Adrenal gland (tissue), 12 donors: Measurements from ENCODE around the gene C15orf61. TPM values are rescaled to one million over a fixed set of nuclear protein-coding genes. Genes with fewer than 3 reads are reported as not detected.

Experiments used
- DNase-seq, 7 donors: peaks; one replicate each; pipeline ENCODE4 v3.0.0-alpha.2; 2019 to 2020
- H3K27ac ChIP-seq, 5 donors: fragments of 200-600 bp; sonication (generic) in 4 of 5; 1 replicate in 3 of 5; 2 replicates in 2 of 5; pipeline versions ENCODE4 v1.5.1 to v1.8.0; 2016 to 2020; ENCODE audit warnings: mild to moderate bottlenecking in 1 of 5
- H3K27me3 ChIP-seq: fragments of 200-600 bp; 2 replicates; pipeline ENCODE4 v1.8.0; 2021
- H3K36me3 ChIP-seq, 2 donors: fragments of 200-600 bp; replicated peaks in 1 of 2; 1 replicate in 1 of 2; 2 replicates in 1 of 2; pipeline versions ENCODE4 v1.5.1 to v1.8.0; 2018 to 2022
- H3K4me1 ChIP-seq, 2 donors: fragments of 200-600 bp; replicated peaks in 1 of 2; 1 replicate in 1 of 2; 2 replicates in 1 of 2; pipeline versions ENCODE4 v1.5.1 to v1.8.0; 2018 to 2021
- H3K4me3 ChIP-seq, 4 donors: fragments of 200-600 bp; sonication (generic) in 3 of 4; one replicate each; pipeline ENCODE4 v1.5.1; 2016 to 2018
- H3K9me3 ChIP-seq, 3 donors: fragments of 200-600 bp; sonication (generic) in 1 of 3; replicated peaks in 1 of 3; 1 replicate in 2 of 3; 2 replicates in 1 of 3; pipeline versions ENCODE4 v1.5.1 to v1.8.0; 2016 to 2021
- CTCF ChIP-seq, 6 experiments: fragments of 450-650 bp in 4 of 6; fragments of 200-600 bp in 2 of 6; sonication (generic) in 1 of 6; IDR thresholded peaks; 1 replicate in 5 of 6; 2 replicates in 1 of 6; pipeline versions ENCODE4 v1.5.1 to v1.8.0; 2016 to 2021; ENCODE audit warnings: antibody characterized with exemption in 6 of 6, mild to moderate bottlenecking in 2 of 6, moderate library complexity in 1 of 6
- POLR2A ChIP-seq, 2 donors: fragments of 450-650 bp; IDR thresholded peaks; one replicate each; pipeline ENCODE4 v1.6.1; 2017; ENCODE audit warnings: antibody characterized with exemption in 2 of 2, mild to moderate bottlenecking in 2 of 2, moderate library complexity in 1 of 2
- WGBS, 4 donors: extraction: QIAGEN DNeasy Blood & Tissue Kit in 2 of 4; methylation state at CpG; one replicate each; pipeline versions ENCODE4 v1.1.5 to v1.1.7; 2013 to 2017; 5-methylcytosine and 5-hydroxymethylcytosine counted together
- intact Hi-C, 2 donors: fragments of 100-400 bp; cut with DNase I; formaldehyde crosslinking; loops; one replicate each; pipeline versions ENCODE4 v1.14.1 to v1.15.0; 2022 to 2023
- polyA plus RNA-seq, 3 donors: library from polyadenylated mRNA; stranded (reverse); fragments of 200-250 nt in 2 of 3; fragments of 350-450 nt in 1 of 3; fragmentation: Illumina TruSeq in 1 of 3; extraction: RNeasy Lipid Tissue Mini Kit (QIAGEN cat#74804) in 1 of 3; gene quantifications; one replicate each; pipeline ENCODE4 v1.2.3, GENCODE V29; 2013 to 2014
- total RNA-seq, 9 donors: library from RNA; depleted of rRNA in 4 of 9; stranded (reverse); fragments of >200 nt in 4 of 9; fragments of 120-200 nt in 1 of 9; fragmentation: NEBNext Ultra II Directional in 1 of 9; extraction: Animal tissue kit (Norgen Biotek cat#: 25700) in 1 of 9; gene quantifications; one replicate each; pipeline versions ENCODE4 v1.1.0 to v1.2.4, GENCODE V29; 2013 to 2023
- donor health status: healthy with polysubstance abuse.
- donor health status: Bipolar disorder and iron deficiency.
- donor health status: DM: yes; HTN: yes; CAD: no.
- donor health status: DM: no; HTN: no; CAD: no.
- donor health status: DM: no; HTN: no; CAD: no.
- donor health status: DM: yes; HTN: yes; CAD: no.

C15orf61 gene
- total and polyA plus RNA-seq, 12 donors = 1.2 to 8.3 (median 4.3) TPM

- Histone ChIP-seq H3K9me3 (no peaks in the 10 kb centered on the region), H3K27ac (no peak overlapping the region), H3K4me3 (no peak overlapping the region), H3K4me1 (peaks cover 0 to 2% of the 10 kb centered on the region in 2 donors), H3K27me3 (no peaks in the 10 kb centered on the region), H3K36me3 (no peaks in the 10 kb centered on the region)
- WGBS, 4 donors = 16 to 24% (median 22%) methylated on average over 2 of the region's 2 CpGs
- DNase-seq = no peak
- intact Hi-C loops = no loop called here
- TF ChIP-seq CTCF (IDR thresholded peaks at IDR 0.05) (peak in 4 of 6 experiments; percentile 16 to 39 (median 36)), POLR2A (IDR thresholded peaks at IDR 0.05) (no peak)
Observed at GRCh38 chr15:67501177-67501835, 19.6 kb upstream of the C15orf61 start.

GRCh38 chr15:67501836-67502461, 19.0 kb upstream of the C15orf61 start:
- H3K27ac ChIP-seq = no peak overlapping the region
- peaks cover 0 to 6% of the 10 kb centered on the region in 2 donors for H3K4me1 ChIP-seq
- 67 to 83% (median 70%) methylated on average over 13 of the region's 13 CpGs for WGBS, 4 donors
- no peak for DNase-seq
- no peaks in the 10 kb centered on the region for H3K27me3 ChIP-seq
- TF ChIP-seq CTCF (IDR thresholded peaks at IDR 0.05) = no peak
- TF ChIP-seq POLR2A (IDR thresholded peaks at IDR 0.05) = no peak
- no peak overlapping the region for H3K4me3 ChIP-seq
- intact Hi-C loops = no loop called here
- no peaks in the 10 kb centered on the region for H3K9me3 ChIP-seq
- no peaks in the 10 kb centered on the region for H3K36me3 ChIP-seq

- H3K4me3 ChIP-seq = no peak overlapping the region
- no peaks in the 10 kb centered on the region for H3K9me3 ChIP-seq
- no peak for DNase-seq
- H3K36me3 ChIP-seq = no peaks in the 10 kb centered on the region
- H3K27ac ChIP-seq = no peak overlapping the region
- TF ChIP-seq CTCF (IDR thresholded peaks at IDR 0.05) = no peak
- TF ChIP-seq POLR2A (IDR thresholded peaks at IDR 0.05) = no peak
- H3K27me3 ChIP-seq = no peaks in the 10 kb centered on the region
- peaks cover 0 to 6% of the 10 kb centered on the region in 2 donors for H3K4me1 ChIP-seq
- 89 to 94% (median 91%) methylated on average over 6 of the region's 6 CpGs for WGBS, 4 donors
- intact Hi-C loops = no loop called here
Observed at GRCh38 chr15:67504056-67504455, 16.9 kb upstream of the C15orf61 start.

- no peak overlapping the region for H3K27ac ChIP-seq
- no peaks in the 10 kb centered on the region for H3K36me3 ChIP-seq
- no peak for DNase-seq
- 88 to 92% (median 90%) methylated on average over 5 of the region's 5 CpGs for WGBS, 4 donors
- TF ChIP-seq CTCF (IDR thresholded peaks at IDR 0.05) (no peak), POLR2A (IDR thresholded peaks at IDR 0.05) (no peak)
- H3K4me1 ChIP-seq = peaks cover 0 to 6% of the 10 kb centered on the region in 2 donors
- intact Hi-C loops = no loop called here
- no peak overlapping the region for H3K4me3 ChIP-seq
- no peaks in the 10 kb centered on the region for H3K27me3 ChIP-seq
- H3K9me3 ChIP-seq = no peaks in the 10 kb centered on the region
Observed at GRCh38 chr15:67504796-67505195, 16.1 kb upstream of the C15orf61 start.
